B cell (primary cell): ENCODE results near the gene ASPG. TPM values are rescaled to one million over a fixed set of nuclear protein-coding genes. Genes with fewer than 3 reads are reported as not detected.

ENCODE experiments used
- ATAC-seq: fragments of 200-7000 bp; cut with Tn5 transposase; one replicate; pipeline ENCODE4 v1.10.0; 2021; ENCODE audit warnings: low read depth, mild to moderate bottlenecking, moderate number of reproducible peaks, moderate library complexity
- CTCF ChIA-PET: fragments of 350-600 bp; sonication (Branson Sonifier 250); formaldehyde crosslinking; loops from one replicate; lab custom pipeline; 2021; ENCODE audit warnings: antibody characterized with exemption, inconsistent platforms; lab: Charles Lee
- POLR2A ChIA-PET: fragments of 350-600 bp; sonication (Branson Sonifier 250); formaldehyde crosslinking; loops from one replicate; lab custom pipeline; 2021; ENCODE audit warnings: antibody characterized with exemption; lab: Charles Lee
- DNase-seq: peaks from one replicate; pipeline ENCODE4 v3.0.0; 2013
- H2AFZ ChIP-seq: 2 replicates; pipeline ENCODE4 v1.6.1; 2012; ENCODE audit warnings: mild to moderate bottlenecking, low read depth, low read length; ENCODE audit not compliant: insufficient read depth, poor library complexity, severe bottlenecking
- H3K27ac ChIP-seq, 2 donors: 1 replicate in 1 of 2; 2 replicates in 1 of 2; pipeline ENCODE4 v1.5.1; 2012 to 2013; ENCODE audit warnings: low read length in 2 of 2, mild to moderate bottlenecking in 2 of 2, moderate library complexity in 1 of 2
- H3K27me3 ChIP-seq, 4 experiments: fragments of 200-600 bp in 1 of 4; sonication (generic) in 1 of 4; replicated peaks in 1 of 4; 1 replicate in 2 of 4; 2 replicates in 2 of 4; pipeline versions ENCODE4 v1.6.1 to v1.7.0; 2013 to 2016; ENCODE audit warnings: low read length in 3 of 4, mild to moderate bottlenecking in 2 of 4, mixed read lengths in 1 of 4, moderate library complexity in 1 of 4; ENCODE audit not compliant: insufficient read depth in 4 of 4, control insufficient read depth in 3 of 4; ENCODE audit errors: control extremely low read depth in 1 of 4
- H3K36me3 ChIP-seq, 2 experiments: replicated peaks in 1 of 2; 1 replicate in 1 of 2; 2 replicates in 1 of 2; pipeline versions ENCODE4 v1.6.1 to v1.7.1; 2013; ENCODE audit warnings: low read length in 1 of 2; ENCODE audit not compliant: insufficient read depth in 2 of 2, control insufficient read depth in 1 of 2; ENCODE audit errors: control extremely low read depth in 1 of 2, extremely low read depth in 1 of 2
- H3K4me1 ChIP-seq, 2 donors: fragments of 200-600 bp in 1 of 2; sonication (generic) in 1 of 2; 1 replicate in 1 of 2; 2 replicates in 1 of 2; pipeline versions ENCODE4 v1.5.1 to v1.6.1; 2013 to 2017; ENCODE audit warnings: low read length in 2 of 2; ENCODE audit not compliant: control insufficient read depth in 2 of 2, insufficient read depth in 2 of 2
- H3K4me2 ChIP-seq: replicated peaks from 2 replicates; pipeline ENCODE3; 2012; ENCODE audit warnings: mild to moderate bottlenecking, low read depth, low read length; ENCODE audit not compliant: poor library complexity, severe bottlenecking
- H3K4me3 ChIP-seq, 5 experiments: fragments of 200-600 bp in 1 of 5; sonication (generic) in 1 of 5; 1 replicate in 3 of 5; 2 replicates in 2 of 5; pipeline versions ENCODE4 v1.5.1 to v1.7.0; 2011 to 2016; ENCODE audit warnings: low read length in 4 of 5, mild to moderate bottlenecking in 4 of 5, low read depth in 2 of 5, control low read depth in 1 of 5, moderate library complexity in 1 of 5; ENCODE audit not compliant: insufficient read depth in 1 of 5; ENCODE audit errors: control extremely low read depth in 1 of 5, extremely low read depth in 1 of 5
- H3K79me2 ChIP-seq: fragments of 200-600 bp; sonication (generic); one replicate; pipeline ENCODE4 v1.6.0; 2016; ENCODE audit warnings: low read length; ENCODE audit not compliant: control insufficient read depth, insufficient read depth
- H3K9ac ChIP-seq: fragments of 200-600 bp; sonication (generic); 2 replicates; pipeline ENCODE4 v1.6.1; 2017; ENCODE audit warnings: mild to moderate bottlenecking, low read length, moderate library complexity
- H3K9me3 ChIP-seq, 3 donors: one replicate each; pipeline versions ENCODE4 v1.6.1 to v1.7.1; 2013; ENCODE audit warnings: low read length in 2 of 3; ENCODE audit not compliant: control insufficient read depth in 2 of 3, insufficient read depth in 1 of 3; ENCODE audit errors: control extremely low read depth in 1 of 3
- H4K20me1 ChIP-seq: 2 replicates; pipeline ENCODE4 v1.6.0; 2012; ENCODE audit warnings: mild to moderate bottlenecking, low read length; ENCODE audit not compliant: insufficient read depth, control insufficient read depth, poor library complexity, severe bottlenecking
- H3K27ac Mint-ChIP-seq: one replicate; pipeline ENCODE4 v1.8.0; 2021; ENCODE audit warnings: mixed read lengths
- H3K27me3 Mint-ChIP-seq: one replicate; pipeline ENCODE4 v1.8.0; 2021; ENCODE audit warnings: mixed read lengths
- H3K4me1 Mint-ChIP-seq: one replicate; pipeline ENCODE4 v1.8.0; 2021; ENCODE audit warnings: mixed read lengths
- H3K4me3 Mint-ChIP-seq: one replicate; pipeline ENCODE4 v1.8.0; 2021; ENCODE audit warnings: mixed read lengths
- H3K9me3 Mint-ChIP-seq: one replicate; pipeline ENCODE4 v1.8.0; 2022; ENCODE audit warnings: mixed read lengths; ENCODE audit not compliant: insufficient read depth
- CTCF ChIP-seq: fragments of 200-600 bp; IDR thresholded peaks from one replicate; pipeline ENCODE4 v1.8.0; 2022; ENCODE audit warnings: antibody characterized with exemption, mild to moderate bottlenecking
- EZH2 ChIP-seq: IDR thresholded peaks from 2 replicates; pipeline ENCODE4 v1.6.1; 2012; ENCODE audit warnings: borderline replicate concordance, low read depth, mild to moderate bottlenecking, moderate library complexity, low read length; ENCODE audit not compliant: insufficient read depth, poor library complexity, severe bottlenecking
- WGBS: methylation state at CpG from one replicate; pipeline ENCODE4 v1.1.5; 2013; ENCODE audit warnings: missing lambda C conversion rate; ENCODE audit not compliant: insufficient coverage; 5-methylcytosine and 5-hydroxymethylcytosine counted together
- intact Hi-C: fragments of 100-400 bp; cut with micrococcal nuclease; formaldehyde crosslinking; loops from one replicate; pipeline ENCODE4 v1.10.0; 2022
- polyA plus RNA-seq: library from polyadenylated mRNA; depleted of rRNA; stranded (reverse); fragments of >200 nt; gene quantifications from 2 replicates; pipeline ENCODE4 v1.2.3, GENCODE V29; 2012
- total RNA-seq, 2 donors: library from RNA; stranded (reverse); fragments of 120-200 nt in 1 of 2; gene quantifications; 1 replicate in 1 of 2; 2 replicates in 1 of 2; pipeline versions ENCODE4 v1.2.3 to v1.2.4, GENCODE V29; 2013 to 2022

ASPG gene
- total and polyA plus RNA-seq, 2 donors (not counting 1 experiment from before 2014, with no cell fraction given): not detected

- ChIA-PET POLR2A (no interaction called here), CTCF (no interaction called here)
- peaks cover 0 to 8% (median 1%) of the 10 kb centered on the region in 4 experiments for H3K27me3 ChIP-seq
- H3K79me2 ChIP-seq: no peaks in the 10 kb centered on the region
- no peaks in the 10 kb centered on the region for H4K20me1 ChIP-seq
- 86% methylated on average over 16 of the region's 16 CpGs for WGBS
- Mint-ChIP-seq H3K27ac (no peak overlapping the region), H3K4me1 (no peaks in the 10 kb centered on the region), H3K4me3 (no peak overlapping the region), H3K27me3 (peaks cover 30% of the 10 kb centered on the region), H3K9me3 (no peaks in the 10 kb centered on the region)
- no peaks in the 10 kb centered on the region for H3K4me1 ChIP-seq
- no peak overlapping the region for H3K4me3 ChIP-seq
- H3K36me3 ChIP-seq: no peaks in the 10 kb centered on the region
- H3K27ac ChIP-seq: no peak overlapping the region
- H2AFZ ChIP-seq: no peak overlapping the region
- TF ChIP-seq EZH2 (no peak), CTCF (no peak)
- DNase-seq (no peak), ATAC-seq (no peak)
- H3K9ac ChIP-seq: no peak overlapping the region
- intact Hi-C loops: no loop called here
- no peak overlapping the region for H3K4me2 ChIP-seq
- peaks cover 0 to 5% (median 0%) of the 10 kb centered on the region in 3 donors for H3K9me3 ChIP-seq
Observed at GRCh38 chr14:104054222-104054905, 31.1 kb upstream of the ASPG start.

- Histone ChIP-seq H3K9ac (no peak overlapping the region), H3K27ac (no peak overlapping the region), H3K4me3 (no peak overlapping the region), H4K20me1 (no peaks in the 10 kb centered on the region), H3K79me2 (no peaks in the 10 kb centered on the region), H3K4me1 (no peaks in the 10 kb centered on the region), H3K9me3 (peaks cover 0 to 11% (median 10%) of the 10 kb centered on the region in 3 donors), H3K36me3 (no peaks in the 10 kb centered on the region), H3K4me2 (no peak overlapping the region), H2AFZ (no peak overlapping the region), H3K27me3 (peaks cover 0 to 17% (median 4%) of the 10 kb centered on the region in 4 experiments)
- ATAC-seq (no peak), DNase-seq (no peak)
- TF ChIP-seq CTCF: no peak
- TF ChIP-seq EZH2: no peak
- Mint-ChIP-seq H3K27ac (no peak overlapping the region), H3K4me1 (no peaks in the 10 kb centered on the region), H3K9me3 (peaks cover 6% of the 10 kb centered on the region), H3K27me3 (peaks cover 33% of the 10 kb centered on the region), H3K4me3 (no peak overlapping the region)
- 100% methylated on average over 1 of the region's 1 CpG for WGBS
- ChIA-PET CTCF (no interaction called here), POLR2A (no interaction called here)
- intact Hi-C loops: no loop called here
Observed at GRCh38 chr14:104062281-104062680, 23.2 kb upstream of the ASPG start.
